ENCODE data around the gene TYRO3.
"Not testable (repeated sequence)": the region's sequence is repeated elsewhere in the genome, so short reads cannot be mapped to it uniquely, and the experiment has no call there.

Gene TYRO3

GRCh38 chr15:41585127-41586047 is 26.4 kb downstream of the TYRO3 start:
- TF ChIP-seq, protein P1, sequence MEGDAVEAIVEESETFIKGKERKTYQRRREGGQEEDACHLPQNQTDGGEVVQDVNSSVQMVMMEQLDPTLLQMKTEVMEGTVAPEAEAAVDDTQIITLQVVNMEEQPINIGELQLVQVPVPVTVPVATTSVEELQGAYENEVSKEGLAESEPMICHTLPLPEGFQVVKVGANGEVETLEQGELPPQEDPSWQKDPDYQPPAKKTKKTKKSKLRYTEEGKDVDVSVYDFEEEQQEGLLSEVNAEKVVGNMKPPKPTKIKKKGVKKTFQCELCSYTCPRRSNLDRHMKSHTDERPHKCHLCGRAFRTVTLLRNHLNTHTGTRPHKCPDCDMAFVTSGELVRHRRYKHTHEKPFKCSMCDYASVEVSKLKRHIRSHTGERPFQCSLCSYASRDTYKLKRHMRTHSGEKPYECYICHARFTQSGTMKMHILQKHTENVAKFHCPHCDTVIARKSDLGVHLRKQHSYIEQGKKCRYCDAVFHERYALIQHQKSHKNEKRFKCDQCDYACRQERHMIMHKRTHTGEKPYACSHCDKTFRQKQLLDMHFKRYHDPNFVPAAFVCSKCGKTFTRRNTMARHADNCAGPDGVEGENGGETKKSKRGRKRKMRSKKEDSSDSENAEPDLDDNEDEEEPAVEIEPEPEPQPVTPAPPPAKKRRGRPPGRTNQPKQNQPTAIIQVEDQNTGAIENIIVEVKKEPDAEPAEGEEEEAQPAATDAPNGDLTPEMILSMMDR (IDR thresholded peaks at IDR 0.05; ENCODE audit: borderline replicate concordance, control extremely low read depth, extremely low read depth, insufficient read depth, missing control alignments), result no peak
- DNase-seq (ENCODE audit: low spot score), result peak; percentile 46
- in situ Hi-C loops (cut with MboI; ENCODE audit: low sequenced_read_pairs, unreplicated experiment), result no loop called here

DNA sequence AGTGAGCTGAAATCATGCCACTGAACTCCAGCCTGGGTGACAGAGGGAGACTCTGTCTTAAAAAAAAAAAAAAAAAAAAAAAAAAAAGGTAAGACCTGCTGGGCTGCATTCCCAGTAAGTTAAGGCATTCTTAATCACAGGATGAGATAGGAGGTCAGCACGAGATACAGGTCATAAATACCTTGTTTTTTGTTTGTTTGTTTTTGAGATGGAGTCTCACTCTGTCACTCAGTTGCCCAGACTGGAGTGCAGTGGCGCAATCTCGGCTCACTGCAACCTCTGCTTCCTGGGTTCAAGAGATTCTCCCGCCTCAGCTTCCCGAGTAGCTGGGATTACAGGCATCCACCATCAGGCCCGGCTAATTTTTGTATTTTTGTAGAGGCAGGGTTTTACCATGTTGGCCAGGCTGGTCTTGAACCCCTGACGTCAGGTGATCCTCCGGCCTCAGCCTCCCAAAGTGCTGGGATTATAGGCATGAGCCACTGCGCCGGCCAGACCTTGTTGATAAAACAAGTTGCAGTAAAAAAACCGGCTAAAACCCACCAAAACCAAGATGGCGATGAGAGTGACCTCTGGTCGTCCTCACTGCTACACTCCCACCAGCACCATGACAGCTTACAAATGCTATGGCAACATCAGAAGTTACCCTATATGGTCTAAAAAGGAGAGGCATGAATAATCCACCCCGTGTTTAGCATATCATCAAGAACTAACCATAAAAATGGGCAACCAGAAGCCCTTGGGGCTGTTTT is 27.7 kb downstream of the TYRO3 start:
- DNase-seq (ENCODE audit: low spot score); in situ Hi-C loops (cut with MboI; ENCODE audit: low sequenced_read_pairs, unreplicated experiment): not testable (repeated sequence)

- in situ Hi-C loops (cut with MboI; ENCODE audit: low sequenced_read_pairs, unreplicated experiment), result not testable (repeated sequence)
Observed at GRCh38 chr15:41589018-41589417, 30.0 kb downstream of the TYRO3 start.

GRCh38 chr15:41589571-41589970 is 30.6 kb downstream of the TYRO3 start:
- DNase-seq (ENCODE audit: low spot score); in situ Hi-C loops (cut with MboI; ENCODE audit: low sequenced_read_pairs, unreplicated experiment): not testable (repeated sequence)

More at GRCh38 chr15:41589018-41589417, 30.0 kb downstream of the TYRO3 start:
- DNase-seq (ENCODE audit: low spot score), result not testable (repeated sequence)

DNA sequence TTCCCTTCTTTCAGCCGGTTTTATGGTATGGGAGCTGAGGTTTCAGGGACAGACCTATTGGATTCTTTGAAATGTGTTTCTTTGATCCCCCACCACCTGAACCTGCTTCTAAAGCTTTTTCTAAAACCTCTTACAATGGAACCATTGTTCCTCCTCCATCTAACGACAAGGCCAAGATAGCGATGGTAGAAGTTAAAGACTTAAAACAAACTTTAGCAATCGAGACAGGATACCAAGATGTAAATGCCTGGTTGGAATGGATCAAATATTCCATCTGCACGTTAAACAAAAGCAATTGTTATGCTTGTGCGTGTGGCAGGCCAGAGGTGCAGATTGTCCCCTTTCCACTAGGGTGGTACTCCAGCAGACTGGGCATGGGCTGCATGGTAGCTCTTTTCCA is 32.2 kb downstream of the TYRO3 start:
- in situ Hi-C loops (cut with MboI; ENCODE audit: low sequenced_read_pairs, unreplicated experiment); DNase-seq (ENCODE audit: low spot score): not testable (repeated sequence)

DNA sequence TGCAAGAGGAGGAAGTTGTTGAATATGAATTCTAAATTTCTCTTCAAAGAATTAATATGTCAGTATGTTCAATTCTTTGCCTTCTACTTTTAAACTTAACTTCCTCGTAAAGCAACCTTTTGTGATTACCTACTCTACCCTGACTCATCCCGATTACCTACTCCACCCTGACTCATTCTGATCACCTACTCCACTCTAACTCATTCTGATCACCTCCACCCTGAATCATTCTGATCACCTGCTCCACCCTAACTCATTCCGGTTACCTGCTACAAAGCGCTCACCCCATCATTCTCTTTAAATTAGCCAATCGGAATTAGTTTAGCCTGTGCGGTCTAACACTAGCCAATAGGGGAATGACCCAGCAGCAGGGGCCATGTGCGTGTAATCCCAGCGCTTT is 33.7 kb downstream of the TYRO3 start:
- in situ Hi-C loops (cut with MboI; ENCODE audit: low sequenced_read_pairs, unreplicated experiment); DNase-seq (ENCODE audit: low spot score): not testable (repeated sequence)

- TF ChIP-seq, protein P1 (IDR thresholded peaks at IDR 0.05; ENCODE audit: borderline replicate concordance, control extremely low read depth, extremely low read depth, insufficient read depth, missing control alignments), result no peak
- DNase-seq (ENCODE audit: low spot score), result no peak
- in situ Hi-C loops (cut with MboI; ENCODE audit: low sequenced_read_pairs, unreplicated experiment), result no loop called here
Observed at GRCh38 chr15:41594801-41595746, 36.1 kb downstream of the TYRO3 start.

DNA sequence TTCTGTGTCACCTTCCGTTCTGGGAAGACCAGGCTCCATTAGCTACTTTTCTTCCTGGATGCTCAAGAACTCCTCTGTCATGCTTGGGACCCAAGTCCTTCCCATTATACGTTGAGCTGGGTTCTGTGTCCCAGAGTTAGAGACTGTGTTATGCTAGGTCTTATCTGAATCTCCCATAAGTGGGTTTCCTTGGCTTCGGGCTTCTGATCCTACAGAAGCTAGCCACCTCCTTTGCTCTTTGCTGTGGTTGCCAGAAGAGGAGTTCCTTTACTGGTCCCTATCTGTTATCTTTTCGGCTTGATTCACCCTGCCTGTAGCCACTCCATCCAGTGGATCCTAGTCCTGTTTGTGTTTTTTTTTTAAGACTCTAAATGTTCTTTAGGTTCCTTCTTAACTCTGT is 38.0 kb downstream of the TYRO3 start:
- in situ Hi-C loops (cut with MboI; ENCODE audit: low sequenced_read_pairs, unreplicated experiment), result no loop called here
- no peak for DNase-seq (ENCODE audit: low spot score)
- TF ChIP-seq, protein P1 (IDR thresholded peaks at IDR 0.05; ENCODE audit: borderline replicate concordance, control extremely low read depth, extremely low read depth, insufficient read depth, missing control alignments), result no peak

- TF ChIP-seq, protein P1 (IDR thresholded peaks at IDR 0.05; ENCODE audit: borderline replicate concordance, control extremely low read depth, extremely low read depth, insufficient read depth, missing control alignments), result no peak
- DNase-seq (ENCODE audit: low spot score), result no peak
- in situ Hi-C loops (cut with MboI; ENCODE audit: low sequenced_read_pairs, unreplicated experiment), result no loop called here
Observed at GRCh38 chr15:41597787-41598186, 38.8 kb downstream of the TYRO3 start.

Data from GM13976 (cell line).